Endometrial microvascular endothelial cells (primary cell): ENCODE results near the gene NSG2. TPM values are rescaled to one million over a fixed set of nuclear protein-coding genes. Genes with fewer than 3 reads are reported as not detected.
"Not testable (repeated sequence)": the region's sequence is repeated elsewhere in the genome, so short reads cannot be mapped to it uniquely, and the experiment has no call there.

Experiments used
- in situ Hi-C: cut with HindIII; loops from 2 replicates; pipeline ENCODE4 v1.10.0; 2017; ENCODE audit warnings: low sequenced_read_pairs, low pct_unique_long_range_greater_than_20kb; ENCODE audit errors: inconsistent ontology term
- total RNA-seq: library from RNA; depleted of rRNA; stranded (reverse); fragments of >200 nt; gene quantifications from one replicate; pipeline ENCODE4 v1.2.3, GENCODE V29; 2015; ENCODE audit errors: inconsistent ontology term

The NSG2 gene
- total RNA-seq, 1 donor from 2014 or later: not detected

DNA sequence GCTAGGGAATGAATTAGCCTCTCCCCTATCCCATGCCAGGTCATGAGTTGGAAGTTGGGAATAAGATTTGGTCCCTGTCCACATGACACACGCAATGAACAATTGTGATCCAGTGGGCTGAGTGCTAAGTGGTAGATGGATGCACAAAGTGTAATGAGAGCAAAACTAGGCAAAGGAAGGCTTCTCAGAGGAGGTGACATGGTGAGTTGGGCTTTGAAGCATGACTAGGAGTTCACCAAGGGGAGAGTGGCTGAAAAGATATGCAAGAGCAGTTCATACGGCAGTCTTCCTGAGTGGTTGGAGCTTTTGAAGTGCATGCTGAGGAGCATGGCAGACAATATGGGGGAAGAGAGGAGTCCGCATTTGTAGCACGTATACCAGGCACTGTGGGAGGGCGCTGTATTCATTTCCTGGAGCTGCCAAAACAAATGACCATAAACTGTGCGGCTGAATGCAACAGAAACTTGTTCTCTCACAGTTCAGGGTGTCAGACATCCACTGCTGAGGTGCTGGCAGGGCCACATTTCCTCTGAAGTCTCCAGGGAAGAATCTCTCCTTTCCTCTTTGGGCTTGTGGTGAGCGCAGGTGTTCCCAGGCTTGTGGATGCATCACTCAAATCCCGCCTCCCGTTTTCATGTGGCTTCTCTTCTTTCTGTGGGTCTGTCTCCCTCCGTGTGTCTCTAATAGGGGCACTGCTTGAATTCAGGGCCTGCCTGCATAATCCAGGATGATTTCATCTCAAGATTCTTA, 49.5 kb downstream of the NSG2 start:
- in situ Hi-C loops: no loop called here

DNA sequence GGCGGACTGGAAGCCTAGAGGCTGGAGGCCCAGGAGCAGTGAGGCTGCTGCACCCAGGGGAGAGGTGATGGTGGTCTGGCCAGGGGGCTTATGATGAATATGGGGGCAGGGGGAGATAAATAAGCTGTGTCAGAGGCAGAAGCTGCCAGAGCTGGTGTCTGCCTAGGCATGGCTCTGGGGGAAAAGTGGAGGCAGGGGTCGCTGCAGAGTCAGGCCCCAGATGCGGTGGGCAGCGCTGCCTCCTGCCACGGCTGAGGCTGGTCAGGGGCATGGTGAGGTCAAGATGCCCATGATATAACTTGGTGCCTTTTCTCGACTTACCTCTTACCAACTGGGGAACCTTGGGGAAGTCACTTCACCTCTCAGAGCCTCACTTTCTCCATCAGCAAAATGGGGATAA, 51.1 kb downstream of the NSG2 start:
- in situ Hi-C loops: no loop called here

DNA sequence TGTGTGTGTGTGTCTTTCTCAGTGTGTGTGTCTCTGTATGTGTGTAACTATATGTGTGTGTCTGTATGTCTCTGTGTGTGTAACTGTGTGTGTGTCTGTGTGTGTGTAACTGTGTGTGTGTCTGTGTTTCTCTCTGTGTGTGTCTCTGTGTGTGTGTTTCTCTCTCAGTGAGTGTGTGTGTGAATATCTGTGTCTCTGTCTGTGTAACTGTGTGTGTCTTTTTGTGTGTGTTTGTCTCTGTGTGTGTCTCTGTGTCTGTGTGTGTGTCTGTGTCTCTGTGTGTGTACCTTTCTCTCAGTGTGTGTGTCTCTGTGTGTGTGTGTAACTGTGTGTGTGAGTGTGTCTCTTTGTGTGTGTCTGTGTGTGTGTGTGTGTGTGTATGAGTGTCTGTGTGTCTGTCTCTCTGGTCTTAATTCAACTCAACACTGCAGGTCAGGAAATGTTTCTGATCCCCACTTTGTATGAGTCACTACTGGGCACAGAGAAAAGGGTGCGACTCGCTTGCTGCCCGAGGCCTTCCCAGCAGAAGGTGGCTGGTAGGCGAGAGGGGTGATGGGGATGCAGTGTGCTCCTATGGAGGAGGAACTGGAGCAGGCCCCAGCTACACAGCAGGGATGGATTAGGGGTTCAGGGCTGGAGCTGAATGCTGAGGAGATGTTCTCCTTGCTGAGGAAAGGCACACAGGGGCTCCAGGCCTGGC, 52.1 kb downstream of the NSG2 start:
- in situ Hi-C loops: no loop called here

DNA sequence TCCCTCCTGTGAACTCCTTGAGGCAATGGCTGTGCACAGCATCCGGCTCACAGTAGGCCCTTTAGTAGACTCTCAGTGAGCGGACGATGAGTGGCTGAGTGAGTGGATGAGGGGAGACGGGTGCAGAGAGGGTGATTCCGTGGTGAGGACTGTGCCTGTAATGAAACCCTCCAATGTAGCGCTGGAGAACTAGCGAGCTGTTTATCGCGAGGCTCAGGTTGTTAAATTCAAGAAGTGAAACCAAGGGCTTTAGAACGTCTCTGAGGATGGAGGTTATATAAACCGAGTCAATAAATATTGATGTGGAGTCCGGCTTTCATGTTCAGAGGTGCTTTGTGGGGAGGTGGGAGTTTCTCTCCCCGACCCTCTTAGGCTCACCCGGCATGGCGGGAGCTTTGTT, 53.2 kb downstream of the NSG2 start:
- in situ Hi-C loops: no loop called here

DNA sequence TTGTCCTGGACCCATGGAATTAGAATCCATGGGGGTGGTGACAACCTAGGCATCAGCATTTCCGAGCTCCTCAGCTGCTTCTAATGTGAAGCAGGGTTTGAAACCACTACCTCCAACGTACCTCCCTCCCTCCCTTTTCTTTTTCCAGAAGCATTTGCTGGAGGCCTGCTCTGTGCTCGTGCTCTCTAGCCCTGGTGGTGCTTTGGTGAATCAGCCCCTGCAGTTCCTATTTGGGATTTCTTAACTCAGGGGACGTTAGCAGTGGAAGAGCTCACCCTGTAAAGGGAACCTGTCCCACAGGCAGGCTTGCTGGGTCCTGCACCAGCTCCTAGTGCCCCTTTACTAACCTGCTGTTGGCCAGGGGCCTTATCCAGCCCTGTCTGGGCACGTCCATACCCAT, 55.0 kb downstream of the NSG2 start:
- in situ Hi-C loops: no loop called here

DNA sequence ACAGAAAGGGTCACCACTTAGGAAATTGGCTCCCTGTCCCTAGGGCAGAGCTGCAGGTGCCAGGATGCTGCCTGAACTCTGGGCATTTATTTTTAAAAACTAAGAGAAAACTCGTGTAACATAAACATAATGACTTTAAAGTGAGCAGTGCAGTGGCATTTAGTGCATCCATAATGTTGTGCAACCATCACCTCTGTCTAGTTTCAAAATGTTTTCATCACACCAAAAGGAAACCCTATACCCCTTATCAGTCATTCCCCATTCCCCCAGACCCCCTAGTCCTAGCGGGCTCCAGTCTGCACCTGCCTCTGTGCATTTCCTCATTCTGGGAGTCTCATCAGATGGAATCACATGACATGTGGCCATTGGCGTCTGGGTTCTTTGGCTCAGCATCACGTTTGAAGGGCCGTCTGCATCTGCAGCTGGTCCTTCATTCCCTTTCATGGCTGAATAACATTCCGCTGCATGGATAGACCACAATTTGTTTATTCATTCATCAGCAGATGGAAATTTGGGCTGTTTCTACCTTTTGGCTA, 55.8 kb downstream of the NSG2 start:
- in situ Hi-C loops: no loop called here

DNA sequence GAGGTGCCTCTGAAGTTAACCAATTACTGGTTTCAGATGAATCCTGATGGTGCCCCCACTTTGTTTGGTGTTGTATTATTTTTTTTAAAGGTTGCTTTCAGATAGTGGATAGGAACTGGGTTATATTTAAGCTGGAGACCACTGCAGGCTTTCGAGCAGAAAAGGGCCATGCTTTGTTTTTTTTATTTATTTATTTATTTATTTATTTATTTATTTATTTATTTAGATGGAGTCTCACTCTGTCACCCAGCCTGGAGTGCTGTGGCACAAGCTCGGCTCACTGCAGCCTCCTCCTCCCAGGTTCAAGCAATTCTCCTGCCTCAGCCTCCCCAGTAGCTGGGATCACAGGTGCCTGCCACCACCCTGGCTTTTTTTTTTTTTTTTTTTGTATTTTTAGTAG, 57.1 kb downstream of the NSG2 start:
- in situ Hi-C loops: not testable (repeated sequence)

DNA sequence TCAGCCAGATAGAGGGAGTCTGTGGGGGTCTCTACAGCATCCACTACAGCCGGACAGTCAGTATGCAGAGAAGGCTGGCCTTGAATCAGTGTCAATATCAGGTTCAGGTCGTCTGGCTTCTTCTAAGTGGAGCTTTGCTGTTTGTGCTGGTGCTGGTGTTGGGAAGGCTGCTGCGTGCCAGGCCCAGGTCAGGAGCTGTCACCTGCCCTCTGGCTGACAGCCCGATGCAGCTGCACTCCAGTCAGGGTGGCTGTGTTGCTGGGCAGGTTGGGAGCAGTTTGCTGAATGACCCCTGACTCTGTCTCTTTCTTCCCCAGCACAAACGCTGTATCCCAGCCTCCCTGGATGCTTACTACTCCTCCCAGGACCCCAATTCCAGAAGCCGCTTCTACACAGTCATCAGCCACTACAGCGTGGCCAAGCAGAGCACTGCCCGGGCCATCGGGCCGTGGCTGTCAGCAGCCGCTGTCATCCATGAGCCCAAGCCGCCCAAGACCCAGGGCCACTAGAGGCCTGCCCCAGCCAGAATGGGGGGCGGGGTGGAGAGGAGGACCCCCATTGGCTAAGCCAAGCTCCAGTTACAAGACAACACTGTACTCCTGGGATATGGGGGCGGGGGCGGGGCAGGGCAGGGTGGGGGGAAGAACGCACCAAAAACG, 61.6 kb downstream of the NSG2 start:
- in situ Hi-C loops: no loop called here

DNA sequence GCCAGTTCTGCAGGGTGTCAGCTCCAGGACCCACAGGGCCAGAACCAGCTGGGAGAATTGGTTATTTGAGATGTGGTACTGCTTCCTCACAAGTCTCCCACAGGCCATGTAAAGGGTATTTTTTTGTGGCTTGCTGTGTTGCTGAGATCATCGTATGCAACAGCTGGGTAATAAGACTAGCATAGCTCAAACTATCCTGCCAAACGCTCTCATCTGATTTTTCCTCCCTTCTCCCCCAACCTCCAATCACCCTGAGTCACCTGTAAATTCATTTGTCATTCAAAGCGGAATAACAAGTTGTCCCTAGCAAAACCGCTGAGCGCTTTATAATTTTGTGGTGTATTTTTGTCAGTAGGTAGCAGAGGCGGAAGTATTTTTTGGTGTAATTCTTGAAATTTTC, 63.2 kb downstream of the NSG2 start:
- in situ Hi-C loops: no loop called here

DNA sequence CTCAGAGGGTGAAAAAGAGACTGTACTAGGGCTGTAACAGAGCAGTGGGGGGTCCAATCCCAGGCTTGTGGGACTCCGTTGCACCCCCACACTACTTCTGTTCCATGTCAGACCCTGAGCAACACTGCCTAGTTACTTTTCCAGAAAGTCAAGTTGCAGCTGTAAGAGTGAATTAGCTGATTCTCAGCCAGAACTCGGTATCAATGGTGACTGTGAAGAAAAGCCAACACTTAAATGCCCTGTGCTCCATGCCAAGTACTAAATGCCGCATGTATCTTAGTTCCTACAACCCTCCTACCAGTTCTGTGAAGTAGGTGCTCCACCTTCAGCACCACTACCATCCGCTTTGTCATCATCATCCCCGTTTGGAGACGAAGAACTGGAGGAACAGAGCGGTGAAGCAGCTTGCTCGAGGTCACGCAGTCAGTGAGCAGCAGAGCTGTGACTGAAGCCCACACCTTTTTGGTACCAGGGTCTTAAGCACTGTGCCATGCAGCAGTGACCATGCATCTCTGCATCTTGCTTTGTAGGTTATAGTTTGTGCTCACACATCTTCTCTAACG, 64.3 kb downstream of the NSG2 start:
- in situ Hi-C loops: no loop called here

DNA sequence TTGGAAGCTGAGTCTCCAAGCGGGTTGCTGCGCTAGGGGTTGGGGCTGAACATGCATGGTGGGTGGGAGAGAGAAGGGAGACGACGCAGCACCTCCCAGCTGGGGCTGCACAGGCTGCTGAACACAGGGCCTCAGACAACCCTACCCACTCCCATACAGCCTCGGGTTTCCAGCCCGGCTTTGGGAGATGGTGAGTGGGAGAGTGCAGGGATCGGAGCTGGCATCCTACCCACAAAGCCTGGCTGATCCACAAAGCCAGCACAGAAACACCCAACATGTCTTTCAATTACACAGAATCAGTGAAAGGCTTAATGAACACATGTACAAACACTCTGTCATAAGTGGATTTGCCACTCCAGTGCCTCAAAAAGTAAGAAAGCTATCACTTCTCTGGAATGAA, 64.8 kb downstream of the NSG2 start:
- in situ Hi-C loops: no loop called here

DNA sequence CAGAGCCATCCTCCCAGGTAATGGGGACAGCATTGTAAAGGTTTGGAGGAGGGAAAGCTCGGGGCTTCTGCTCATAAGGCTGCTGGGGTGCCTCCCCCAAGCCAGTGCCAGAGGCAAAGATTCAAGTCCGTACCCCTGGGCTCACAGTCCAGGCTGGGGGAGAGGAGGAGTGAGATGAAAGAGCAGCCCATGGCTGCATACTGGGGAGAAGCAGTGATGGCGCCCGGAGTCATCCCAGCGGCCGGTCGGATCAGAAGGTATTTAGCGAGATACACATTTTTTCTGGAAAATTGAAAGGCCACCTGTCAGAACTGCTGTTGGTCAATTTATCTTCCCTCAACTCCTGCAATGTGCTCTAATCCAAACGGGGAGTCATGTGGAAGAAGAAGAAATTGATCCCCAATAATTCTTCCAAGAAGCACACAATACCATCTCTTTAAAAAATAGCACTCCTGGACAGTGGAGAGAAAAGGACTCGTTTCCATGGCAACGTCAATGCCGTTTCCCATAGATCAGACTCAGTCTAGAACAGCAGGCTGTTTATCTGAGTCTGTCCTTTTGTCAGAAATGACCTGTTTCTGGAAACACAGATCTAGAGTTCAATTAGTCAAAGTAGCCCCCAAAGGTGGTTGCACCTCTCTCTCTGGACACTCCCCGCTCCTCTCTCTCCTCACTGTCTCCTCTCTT, 65.9 kb downstream of the NSG2 start:
- in situ Hi-C loops: no loop called here

DNA sequence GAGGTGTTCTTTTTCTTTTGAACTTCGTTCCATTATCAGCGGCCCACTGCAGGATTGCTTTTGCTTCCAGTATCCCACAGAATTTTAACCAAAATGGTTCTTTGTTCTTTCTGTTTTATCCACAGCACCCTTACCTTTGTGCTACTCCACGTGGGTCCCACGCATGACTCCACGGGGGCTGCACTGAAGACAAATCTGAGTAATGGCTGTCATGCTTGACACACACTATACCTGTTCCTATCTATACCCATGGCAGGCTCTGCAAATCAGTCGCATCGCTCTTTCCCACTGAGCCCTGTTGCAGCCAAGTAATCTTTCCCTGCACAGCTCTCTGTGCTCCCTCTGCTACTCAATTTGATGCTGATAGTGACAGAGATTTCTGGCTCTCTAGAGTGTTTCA, 69.7 kb downstream of the NSG2 start:
- in situ Hi-C loops: no loop called here

DNA sequence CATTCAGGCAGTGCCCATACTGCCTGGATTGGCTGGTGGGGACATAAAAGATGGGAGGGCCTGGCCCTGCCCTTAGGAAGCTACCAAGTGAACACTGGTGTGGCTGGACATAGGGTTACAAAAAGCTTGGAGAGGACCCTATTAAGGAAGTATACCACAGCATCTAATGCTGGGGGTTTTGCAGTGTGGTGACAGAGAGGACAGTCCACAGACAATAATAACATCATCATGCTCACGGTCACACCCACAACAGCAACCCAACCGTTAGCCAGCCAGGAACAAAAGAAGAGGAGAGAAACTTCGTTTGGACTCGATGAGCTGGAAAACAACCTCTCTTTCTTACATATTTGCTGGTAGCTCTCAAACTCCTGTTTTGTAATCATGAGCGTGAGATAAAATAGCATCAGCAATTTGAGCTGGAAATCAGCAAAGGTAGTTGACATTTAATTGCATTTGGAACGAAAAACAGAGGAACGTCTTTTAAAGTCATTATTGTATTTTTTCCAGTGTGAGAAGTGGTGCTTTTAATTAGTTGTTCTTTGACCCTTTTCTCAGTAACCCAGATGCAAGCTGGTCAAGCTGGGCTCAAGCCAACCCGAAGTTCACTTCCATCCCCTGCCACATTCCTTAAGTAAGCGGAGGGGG, 73.4 kb downstream of the NSG2 start:
- in situ Hi-C loops: no loop called here

DNA sequence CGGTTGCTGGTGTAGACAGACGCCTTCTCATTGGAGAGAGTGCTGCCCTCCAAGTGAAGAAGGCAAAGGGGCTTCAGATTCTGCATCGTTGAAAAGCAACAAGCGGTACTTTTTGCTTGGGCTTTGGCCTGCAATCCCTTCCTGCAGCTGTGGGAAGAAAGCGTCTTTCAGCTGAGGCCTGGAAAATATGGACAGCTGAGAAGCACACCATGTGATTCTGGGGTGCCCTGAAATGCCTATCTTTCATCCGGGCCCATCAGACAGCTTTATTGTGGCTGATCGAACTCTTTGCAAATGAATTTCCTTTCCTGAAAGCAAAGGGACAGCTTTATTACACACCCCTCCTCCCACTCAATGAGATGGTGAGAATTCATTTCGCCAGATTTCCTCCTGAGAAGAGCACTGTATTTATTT, 74.0 kb downstream of the NSG2 start:
- in situ Hi-C loops: no loop called here

DNA sequence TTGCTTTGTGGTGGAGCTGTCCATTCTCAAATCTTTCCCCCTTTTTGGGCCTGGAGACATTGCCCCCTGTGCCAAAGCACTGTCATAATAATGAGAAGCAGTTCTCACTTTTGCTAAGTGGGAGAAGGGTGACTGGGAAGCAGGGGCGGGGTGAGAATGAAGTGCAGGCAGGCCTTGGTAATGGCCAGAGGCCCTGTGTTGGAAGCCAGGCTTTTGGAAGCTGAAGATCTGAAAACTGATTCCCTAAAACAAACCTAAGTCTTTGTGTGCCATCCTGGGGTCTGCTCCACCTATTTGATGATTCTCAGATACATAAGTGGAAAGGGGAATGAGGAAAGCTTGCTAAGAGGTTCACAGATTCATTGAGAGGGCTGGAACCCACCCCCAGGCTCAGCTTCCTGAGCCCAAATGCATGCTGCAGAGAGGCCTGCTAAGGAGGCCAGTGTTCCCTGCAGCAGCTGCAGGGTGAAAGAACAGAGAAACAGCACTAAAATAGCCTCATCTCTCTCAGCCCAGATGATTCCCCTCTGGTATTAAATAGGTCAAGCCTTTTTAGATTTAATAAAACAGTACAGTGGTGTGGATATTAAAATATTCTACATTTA, 75.0 kb downstream of the NSG2 start:
- in situ Hi-C loops: no loop called here

DNA sequence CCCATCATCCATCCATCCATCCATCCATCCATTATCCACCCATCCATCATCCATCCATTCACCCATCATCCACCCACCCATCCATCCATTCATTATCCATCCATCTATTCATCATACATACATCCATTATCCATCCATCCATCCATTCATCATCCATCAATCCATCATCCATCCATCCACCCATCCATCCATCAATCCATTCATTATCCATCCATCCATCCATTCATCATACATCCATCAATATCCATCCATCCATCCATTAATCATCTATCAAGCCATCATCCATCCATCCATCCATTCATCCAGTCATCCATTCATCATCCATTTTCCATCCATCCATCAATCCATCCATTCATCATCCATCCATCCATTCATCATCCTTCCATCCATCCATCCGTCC, 89.0 kb downstream of the NSG2 start:
- in situ Hi-C loops: no loop called here

DNA sequence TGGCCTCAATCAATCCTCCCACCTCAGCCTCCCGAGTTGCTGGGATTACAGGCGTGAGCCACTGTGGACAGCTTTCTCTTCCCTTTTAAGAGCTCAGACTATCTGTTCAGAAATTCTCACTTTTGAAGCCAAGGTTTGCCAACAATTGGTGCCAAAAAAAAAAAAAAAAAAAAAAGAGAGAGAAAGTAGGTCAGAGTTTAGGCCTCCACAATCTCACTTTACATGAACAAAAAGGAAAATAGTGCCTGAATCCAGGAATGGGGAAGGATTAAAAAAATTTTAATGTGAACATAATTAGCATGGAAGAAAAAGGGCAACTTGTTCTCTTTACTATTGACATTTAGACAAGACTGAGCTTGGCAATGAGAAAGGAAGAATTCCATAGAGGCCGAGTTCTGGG, 94.1 kb downstream of the NSG2 start:
- in situ Hi-C loops: no loop called here
